BE2C (cell line): ENCODE data around the gene DMXL2.

Experiments
- DNase-seq: peaks from one replicate; pipeline ENCODE4 v3.0.0-alpha.2; 2020
- H3K27me3 ChIP-seq: fragments of 250-450 bp; sonication (Bioruptor Pico); 2 replicates; pipeline ENCODE4 v1.5.1; 2020; ENCODE audit warnings: mild to moderate bottlenecking
- H3K36me3 ChIP-seq: fragments of 250-450 bp; sonication (Bioruptor Pico); 2 replicates; pipeline ENCODE4 v1.5.1; 2020; ENCODE audit warnings: mild to moderate bottlenecking
- H3K4me1 ChIP-seq: fragments of 250-450 bp; sonication (Bioruptor Pico); 2 replicates; pipeline ENCODE4 v1.5.1; 2020
- H3K4me3 ChIP-seq: 2 replicates; pipeline ENCODE4 v1.5.1; 2011; ENCODE audit warnings: low read depth, low read length
- H3K9me3 ChIP-seq: fragments of 250-450 bp; sonication (Bioruptor Pico); 2 replicates; pipeline ENCODE4 v1.5.1; 2020
- TF ChIP-seq, protein P1 (sequence below): IDR thresholded peaks from 2 replicates; pipeline ENCODE4 v1.5.1; 2012; ENCODE audit warnings: mild to moderate bottlenecking, low read depth, low read length

The DMXL2 gene

GRCh38 chr15:51601801-51602200, 20.8 kb downstream of the DMXL2 start:
- Histone ChIP-seq H3K27me3 (no peaks in the 10 kb centered on the region), H3K36me3 (peaks cover 3% of the 10 kb centered on the region; the same call in 1 of the 2 replicates), H3K4me3 (no peak overlapping the region), H3K9me3 (no peaks in the 10 kb centered on the region; the same call in 1 of the 2 replicates), H3K4me1 (no peaks in the 10 kb centered on the region)
- DNase-seq, result no peak
- TF ChIP-seq, protein P1, sequence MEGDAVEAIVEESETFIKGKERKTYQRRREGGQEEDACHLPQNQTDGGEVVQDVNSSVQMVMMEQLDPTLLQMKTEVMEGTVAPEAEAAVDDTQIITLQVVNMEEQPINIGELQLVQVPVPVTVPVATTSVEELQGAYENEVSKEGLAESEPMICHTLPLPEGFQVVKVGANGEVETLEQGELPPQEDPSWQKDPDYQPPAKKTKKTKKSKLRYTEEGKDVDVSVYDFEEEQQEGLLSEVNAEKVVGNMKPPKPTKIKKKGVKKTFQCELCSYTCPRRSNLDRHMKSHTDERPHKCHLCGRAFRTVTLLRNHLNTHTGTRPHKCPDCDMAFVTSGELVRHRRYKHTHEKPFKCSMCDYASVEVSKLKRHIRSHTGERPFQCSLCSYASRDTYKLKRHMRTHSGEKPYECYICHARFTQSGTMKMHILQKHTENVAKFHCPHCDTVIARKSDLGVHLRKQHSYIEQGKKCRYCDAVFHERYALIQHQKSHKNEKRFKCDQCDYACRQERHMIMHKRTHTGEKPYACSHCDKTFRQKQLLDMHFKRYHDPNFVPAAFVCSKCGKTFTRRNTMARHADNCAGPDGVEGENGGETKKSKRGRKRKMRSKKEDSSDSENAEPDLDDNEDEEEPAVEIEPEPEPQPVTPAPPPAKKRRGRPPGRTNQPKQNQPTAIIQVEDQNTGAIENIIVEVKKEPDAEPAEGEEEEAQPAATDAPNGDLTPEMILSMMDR, result no peak

DNA sequence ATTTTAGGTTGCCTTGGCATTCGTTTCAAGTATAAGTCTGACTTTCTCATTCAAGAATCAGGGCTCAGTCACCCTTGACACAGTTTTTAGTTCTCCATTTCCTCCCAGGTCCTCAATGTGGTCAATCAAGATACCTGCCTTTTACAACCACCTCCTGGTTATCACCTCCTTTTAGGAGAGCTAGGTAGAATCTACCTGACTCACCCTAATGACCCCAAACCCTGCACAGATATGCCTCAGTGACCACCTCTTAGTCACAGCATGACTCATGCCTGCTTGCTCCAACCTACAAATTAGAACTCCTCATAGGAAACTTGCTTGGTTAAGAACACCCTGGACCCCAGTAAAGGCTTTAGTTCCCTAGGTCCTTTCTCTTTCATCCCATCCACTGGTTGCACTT, 22.5 kb downstream of the DMXL2 start:
- TF ChIP-seq, protein P1, result no peak
- Histone ChIP-seq H3K27me3 (no peaks in the 10 kb centered on the region), H3K9me3 (no peaks in the 10 kb centered on the region; the same call in 1 of the 2 replicates), H3K4me1 (no peaks in the 10 kb centered on the region), H3K4me3 (no peak overlapping the region), H3K36me3 (peaks cover 3% of the 10 kb centered on the region; the same call in 1 of the 2 replicates)
- DNase-seq, result no peak

DNA sequence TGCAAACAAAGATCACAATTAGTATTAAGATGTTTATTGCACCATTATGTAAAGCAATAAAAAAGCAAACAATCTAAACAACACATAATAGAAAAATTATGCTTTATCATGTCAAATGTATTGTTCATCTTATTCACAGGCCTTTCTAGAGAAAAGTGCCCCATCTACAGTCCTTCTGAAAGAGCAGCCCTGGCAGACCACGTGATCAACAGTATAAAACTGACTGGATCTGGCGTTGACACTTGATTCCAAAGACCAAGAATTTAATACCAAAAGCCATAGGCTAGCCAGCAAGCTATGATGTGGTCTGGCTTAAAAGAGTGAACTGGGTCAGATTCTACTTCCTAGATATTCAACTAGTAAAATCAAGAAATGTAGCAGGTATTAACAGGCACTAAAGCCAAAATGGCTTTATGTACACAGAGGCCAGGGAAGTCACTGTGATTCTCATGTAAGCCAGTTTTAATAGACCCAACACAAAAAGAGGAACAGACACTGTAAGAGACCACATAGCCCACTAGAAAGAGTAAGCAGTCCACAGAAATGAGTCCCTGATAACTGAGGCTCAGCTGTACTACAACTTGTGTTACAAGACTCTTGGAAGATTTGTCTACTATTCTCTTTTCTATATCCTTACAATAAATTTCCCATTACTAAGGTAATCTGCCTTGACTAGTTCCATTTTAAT, 32.5 kb downstream of the DMXL2 start:
- H3K36me3 ChIP-seq, result no peaks in the 10 kb centered on the region; the same call in 1 of the 2 replicates
- peaks cover 4% of the 10 kb centered on the region; the same call in 1 of the 2 replicates for H3K9me3 ChIP-seq
- no peaks in the 10 kb centered on the region for H3K27me3 ChIP-seq
- H3K4me3 ChIP-seq, result no peak overlapping the region
- no peaks in the 10 kb centered on the region for H3K4me1 ChIP-seq
- no peak for DNase-seq
- TF ChIP-seq, protein P1, result no peak

GRCh38 chr15:51588966-51589365, 33.6 kb downstream of the DMXL2 start:
- Histone ChIP-seq H3K4me1 (no peaks in the 10 kb centered on the region), H3K36me3 (no peaks in the 10 kb centered on the region; the same call in 1 of the 2 replicates), H3K27me3 (no peaks in the 10 kb centered on the region), H3K9me3 (peaks cover 4% of the 10 kb centered on the region; the same call in 1 of the 2 replicates), H3K4me3 (no peak overlapping the region)
- DNase-seq, result no peak
- TF ChIP-seq, protein P1, result no peak

DNA sequence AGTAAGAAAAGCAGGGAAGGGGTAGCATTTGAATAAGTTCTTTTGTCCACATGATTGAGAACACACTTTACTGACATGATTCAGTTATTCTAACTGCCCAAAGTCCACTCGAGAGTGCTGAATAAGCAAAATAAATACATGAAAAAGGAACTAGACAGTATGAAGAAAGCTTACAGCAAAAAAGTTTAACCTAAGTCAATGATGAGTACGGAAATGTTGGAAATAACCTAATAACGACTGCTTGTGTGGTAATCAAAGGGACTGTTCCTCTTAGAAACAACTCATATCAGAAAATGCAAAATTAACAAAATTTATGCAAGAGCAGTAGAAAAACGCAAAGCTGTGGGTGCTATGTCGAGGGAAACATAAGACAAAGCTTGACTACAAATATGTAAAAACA, 36.6 kb downstream of the DMXL2 start:
- H3K4me3 ChIP-seq, result no peak overlapping the region
- peaks cover 4% of the 10 kb centered on the region; the same call in 1 of the 2 replicates for H3K9me3 ChIP-seq
- TF ChIP-seq, protein P1, result no peak
- DNase-seq, result no peak
- H3K27me3 ChIP-seq, result no peaks in the 10 kb centered on the region
- H3K4me1 ChIP-seq, result no peaks in the 10 kb centered on the region
- no peaks in the 10 kb centered on the region; the same call in 1 of the 2 replicates for H3K36me3 ChIP-seq

DNA sequence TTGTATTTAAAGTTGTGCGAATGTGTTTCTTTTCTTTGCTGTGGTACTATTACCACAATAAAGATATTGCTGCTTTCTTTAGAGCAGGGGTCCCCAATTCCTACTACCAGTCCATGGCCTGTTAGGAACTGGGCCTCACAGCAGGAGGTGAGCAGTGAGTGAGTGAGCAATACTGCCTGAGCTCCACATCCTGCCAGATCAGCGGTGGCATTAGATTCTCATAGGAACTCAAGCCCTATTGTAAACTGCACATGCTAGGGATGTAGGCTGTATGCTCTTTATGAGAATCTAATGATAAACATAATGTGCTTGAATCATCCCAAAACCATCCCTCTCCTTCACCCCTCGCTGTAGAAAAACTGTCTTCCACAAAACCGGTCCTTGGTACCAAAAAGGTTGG, 41.6 kb downstream of the DMXL2 start:
- Histone ChIP-seq H3K27me3 (no peaks in the 10 kb centered on the region), H3K4me3 (no peak overlapping the region), H3K36me3 (no peaks in the 10 kb centered on the region), H3K4me1 (peaks cover 4% of the 10 kb centered on the region), H3K9me3 (no peaks in the 10 kb centered on the region; the same call in 1 of the 2 replicates)
- no peak for DNase-seq
- TF ChIP-seq, protein P1, result no peak
